H1 (cell line): ENCODE results near the gene SLC12A8. TPM values are rescaled to one million over a fixed set of nuclear protein-coding genes. Genes with fewer than 3 reads are reported as not detected.

Source experiments
- ASH2L ChIP-seq: fragments of 200-600, 300-600 bp; sonication (generic); IDR thresholded peaks from one replicate; pipeline ENCODE4 v1.7.1; 2017; ENCODE audit warnings: low read length
- RAD21 ChIP-seq, 2 experiments: IDR thresholded peaks in 1 of 2; conservative IDR thresholded peaks in 1 of 2; 2 replicates each; pipeline ENCODE4 v1.6.1; 2011; ENCODE audit warnings: low read depth in 2 of 2, low read length in 2 of 2, improper control_type of control experiment in 1 of 2, inconsistent platforms in 1 of 2, mild to moderate bottlenecking in 1 of 2, moderate library complexity in 1 of 2
- polyA plus RNA-seq, 7 experiments: library from polyadenylated mRNA; depleted of rRNA in 3 of 7; stranded (reverse) in 5 of 7; unstranded in 2 of 7; fragments of >200 nt in 5 of 7; fragments of 200-250 nt in 2 of 7; gene quantifications; 1 replicate in 5 of 7; 2 replicates in 1 of 7; 4 replicates in 1 of 7; pipeline versions ENCODE4 v1.2.1 to v1.2.3, GENCODE V29; 2011 to 2013; ENCODE audit warnings: missing spikeins in 2 of 7, mixed read lengths in 2 of 7
- total RNA-seq: library from RNA; stranded (reverse); fragmentation: NEBNext Ultra II Directional; extraction: Animal tissue kit (Norgen Biotek cat#: 25700); gene quantifications from 2 replicates; pipeline ENCODE4 v1.2.1, GENCODE V29; 2021

SLC12A8 gene
- total and polyA plus RNA-seq, 2 of the 8 experiments (the other 6 are each of a cell fraction or from before 2014, with no cell fraction given), result 13.7 to 14.4 TPM

DNA sequence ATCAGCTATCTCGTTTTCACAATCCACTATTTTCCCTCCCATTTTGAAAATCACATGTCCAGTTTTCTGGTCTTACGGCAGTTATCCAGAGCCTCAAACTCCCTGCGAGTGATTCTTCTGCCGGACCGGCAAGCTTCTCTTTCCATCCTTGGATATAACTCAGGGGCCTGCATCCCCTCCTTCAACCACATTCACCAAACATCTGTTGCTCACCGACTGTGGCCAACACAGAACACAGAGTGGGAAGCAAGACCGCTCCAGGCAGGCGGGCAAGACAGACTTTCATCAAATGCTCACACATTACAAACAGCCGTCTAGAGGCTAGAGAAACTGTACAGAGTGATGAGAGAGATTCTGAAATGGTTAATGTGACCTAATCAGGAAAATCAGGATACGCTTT, 7.6 kb upstream of the SLC12A8 start (continued):
- TF ChIP-seq RAD21 (IDR thresholded peaks at IDR 0.05 in 1 of 2, conservative IDR thresholded peaks at IDR 0.05 in 1 of 2; ENCODE audit: low read depth in 2 of 2, low read length in 2 of 2) (no peak), ASH2L (no peak)
